OCI-LY3 (cell line): ENCODE data around the gene ASCL3.
"Not testable (repeated sequence)": the region's sequence is repeated elsewhere in the genome, so short reads cannot be mapped to it uniquely, and the experiment has no call there.

ENCODE experiments used
- H2AFZ ChIP-seq: fragments of 200-600, 300-600 bp; shearing (Covaris generic); 2 replicates; pipeline ENCODE4 v1.6.0; 2014; ENCODE audit warnings: antibody characterized with exemption, low read depth, low read length
- H3K27ac ChIP-seq: fragments of 200-600, 300-600 bp; sonication (generic); 2 replicates; pipeline ENCODE4 v1.5.1; 2014; ENCODE audit warnings: mild to moderate bottlenecking, low read length, moderate library complexity, mixed read lengths
- H3K27me3 ChIP-seq: fragments of 200-600, 300-600 bp; sonication (generic); 2 replicates; pipeline ENCODE4 v1.6.1; 2014; ENCODE audit warnings: low read depth, low read length, mixed read lengths
- H3K36me3 ChIP-seq: fragments of 200-600, 300-600 bp; sonication (generic); replicated peaks from 2 replicates; pipeline ENCODE3; 2014; ENCODE audit warnings: low read depth, low read length, mixed read lengths
- H3K4me1 ChIP-seq: fragments of 300-600, 200-600 bp; sonication (generic); 2 replicates; pipeline ENCODE4 v1.6.1; 2014; ENCODE audit warnings: low read length, mixed read lengths
- H3K4me2 ChIP-seq: fragments of 200-600, 300-600 bp; sonication (generic); 2 replicates; pipeline ENCODE4 v1.6.1; 2014; ENCODE audit warnings: low read length, mixed read lengths
- H3K4me3 ChIP-seq: fragments of 300-600, 200-600 bp; sonication (generic); 2 replicates; pipeline ENCODE4 v1.5.1; 2014; ENCODE audit warnings: antibody characterized with exemption, mild to moderate bottlenecking, low read length, moderate library complexity
- H3K79me2 ChIP-seq: fragments of 300-600, 200-600 bp; shearing (Covaris generic); 2 replicates; pipeline ENCODE4 v1.6.1; 2014; ENCODE audit warnings: mild to moderate bottlenecking, low read length, mixed read lengths
- H3K9ac ChIP-seq: fragments of 300-600, 200-600 bp; shearing (Covaris generic); 2 replicates; pipeline ENCODE4 v1.6.0; 2014; ENCODE audit warnings: mild to moderate bottlenecking, low read length, moderate library complexity
- H3K9me3 ChIP-seq: fragments of 200-600, 300-600 bp; shearing (Covaris generic); 2 replicates; pipeline ENCODE4 v1.6.1; 2014; ENCODE audit warnings: low read length, mixed read lengths; ENCODE audit not compliant: insufficient read depth
- H4K20me1 ChIP-seq: fragments of 200-600, 300-600 bp; sonication (generic); 2 replicates; pipeline ENCODE4 v1.6.1; 2016; ENCODE audit warnings: low read length, mixed read lengths; ENCODE audit not compliant: insufficient read depth
- CTCF ChIP-seq: fragments of 200-600, 300-600 bp; sonication (generic); IDR thresholded peaks from 2 replicates; pipeline ENCODE4 v1.5.1; 2014; ENCODE audit warnings: antibody characterized with exemption, low read length, low read depth
- EZH2phosphoT487 ChIP-seq: fragments of 200-600 bp; shearing (Covaris generic); IDR thresholded peaks from 2 replicates; pipeline ENCODE4 v1.6.1; 2018; ENCODE audit warnings: antibody characterized with exemption, mixed run types, low read depth

Gene ASCL3

GRCh38 chr11:8985462-8985861 is 42.6 kb upstream of the ASCL3 start:
- Histone ChIP-seq H3K9me3 (no peaks in the 10 kb centered on the region), H3K27me3 (no peaks in the 10 kb centered on the region), H4K20me1 (no peaks in the 10 kb centered on the region), H2AFZ (no peak overlapping the region), H3K27ac (no peak overlapping the region), H3K4me2 (no peak overlapping the region), H3K9ac (no peak overlapping the region), H3K4me3 (no peak overlapping the region), H3K36me3 (no peaks in the 10 kb centered on the region), H3K79me2 (no peaks in the 10 kb centered on the region), H3K4me1 (no peaks in the 10 kb centered on the region)
- TF ChIP-seq CTCF: no peak
- TF ChIP-seq EZH2phosphoT487: no peak

- Histone ChIP-seq H3K27me3 (no peaks in the 10 kb centered on the region), H3K27ac (no peak overlapping the region), H3K9me3 (no peaks in the 10 kb centered on the region), H2AFZ (no peak overlapping the region), H3K4me3 (no peak overlapping the region), H3K4me2 (no peak overlapping the region), H3K79me2 (no peaks in the 10 kb centered on the region), H3K36me3 (no peaks in the 10 kb centered on the region), H4K20me1 (no peaks in the 10 kb centered on the region), H3K9ac (no peak overlapping the region), H3K4me1 (no peaks in the 10 kb centered on the region)
- no peak for TF ChIP-seq CTCF
- no peak for TF ChIP-seq EZH2phosphoT487
Measured at GRCh38 chr11:8983552-8983951, 40.7 kb upstream of the ASCL3 start.

GRCh38 chr11:8980485-8980884 is 37.7 kb upstream of the ASCL3 start:
- Histone ChIP-seq H2AFZ (no peak overlapping the region), H3K79me2 (no peaks in the 10 kb centered on the region), H3K9ac (no peak overlapping the region), H3K36me3 (no peaks in the 10 kb centered on the region), H3K4me3 (no peak overlapping the region), H3K4me2 (no peak overlapping the region), H3K4me1 (no peaks in the 10 kb centered on the region), H3K27ac (no peak overlapping the region), H3K9me3 (no peaks in the 10 kb centered on the region), H3K27me3 (no peaks in the 10 kb centered on the region), H4K20me1 (no peaks in the 10 kb centered on the region)
- TF ChIP-seq EZH2phosphoT487 (no peak), CTCF (no peak)

- not testable (repeated sequence) for H3K9me3 ChIP-seq, H4K20me1 ChIP-seq, H3K27me3 ChIP-seq, H3K4me1 ChIP-seq, H3K79me2 ChIP-seq, H2AFZ ChIP-seq, H3K4me3 ChIP-seq, H3K4me2 ChIP-seq, H3K27ac ChIP-seq, H3K9ac ChIP-seq, H3K36me3 ChIP-seq
Measured at GRCh38 chr11:8979365-8979764, 36.5 kb upstream of the ASCL3 start.

- Histone ChIP-seq H3K27me3 (no peaks in the 10 kb centered on the region), H2AFZ (no peak overlapping the region), H3K9me3 (no peaks in the 10 kb centered on the region), H3K79me2 (no peaks in the 10 kb centered on the region), H3K9ac (no peak overlapping the region), H4K20me1 (no peaks in the 10 kb centered on the region), H3K27ac (no peak overlapping the region), H3K4me2 (no peak overlapping the region), H3K4me3 (no peak overlapping the region), H3K4me1 (no peaks in the 10 kb centered on the region), H3K36me3 (no peaks in the 10 kb centered on the region)
- no peak for TF ChIP-seq EZH2phosphoT487
- no peak for TF ChIP-seq CTCF
Measured at GRCh38 chr11:8973121-8973520, 30.3 kb upstream of the ASCL3 start.
